LNCAP (cell line): ENCODE results near the gene RASGRP4.

ENCODE experiments used
- TF ChIP-seq, protein P1 (sequence below): fragments of 450-650 bp; IDR thresholded peaks from 2 replicates; pipeline ENCODE4 v1.5.1; 2017; ENCODE audit warnings: mild to moderate bottlenecking

RASGRP4 gene

DNA sequence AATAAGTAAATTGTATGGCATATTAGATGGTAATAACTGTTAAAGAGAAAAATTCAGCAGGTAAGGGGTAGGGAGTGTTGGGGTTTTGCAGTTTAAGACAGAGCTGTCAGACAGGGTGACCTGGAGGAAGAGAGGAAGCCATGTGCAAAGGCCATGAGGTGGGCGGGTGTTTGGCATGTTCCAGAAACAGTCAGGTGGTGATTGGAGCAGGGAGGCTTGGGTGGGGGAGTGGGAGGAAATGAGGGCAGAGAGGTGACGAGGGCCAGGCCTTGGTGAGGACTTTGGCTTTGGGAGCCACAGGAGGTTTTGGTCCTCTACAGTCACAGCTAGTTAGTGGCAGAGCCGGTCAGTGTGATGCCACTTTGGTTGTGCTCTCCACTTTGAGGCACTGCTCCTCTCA lies 27.6 kb upstream of the RASGRP4 start:
- TF ChIP-seq, protein P1, sequence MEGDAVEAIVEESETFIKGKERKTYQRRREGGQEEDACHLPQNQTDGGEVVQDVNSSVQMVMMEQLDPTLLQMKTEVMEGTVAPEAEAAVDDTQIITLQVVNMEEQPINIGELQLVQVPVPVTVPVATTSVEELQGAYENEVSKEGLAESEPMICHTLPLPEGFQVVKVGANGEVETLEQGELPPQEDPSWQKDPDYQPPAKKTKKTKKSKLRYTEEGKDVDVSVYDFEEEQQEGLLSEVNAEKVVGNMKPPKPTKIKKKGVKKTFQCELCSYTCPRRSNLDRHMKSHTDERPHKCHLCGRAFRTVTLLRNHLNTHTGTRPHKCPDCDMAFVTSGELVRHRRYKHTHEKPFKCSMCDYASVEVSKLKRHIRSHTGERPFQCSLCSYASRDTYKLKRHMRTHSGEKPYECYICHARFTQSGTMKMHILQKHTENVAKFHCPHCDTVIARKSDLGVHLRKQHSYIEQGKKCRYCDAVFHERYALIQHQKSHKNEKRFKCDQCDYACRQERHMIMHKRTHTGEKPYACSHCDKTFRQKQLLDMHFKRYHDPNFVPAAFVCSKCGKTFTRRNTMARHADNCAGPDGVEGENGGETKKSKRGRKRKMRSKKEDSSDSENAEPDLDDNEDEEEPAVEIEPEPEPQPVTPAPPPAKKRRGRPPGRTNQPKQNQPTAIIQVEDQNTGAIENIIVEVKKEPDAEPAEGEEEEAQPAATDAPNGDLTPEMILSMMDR: no peak

DNA sequence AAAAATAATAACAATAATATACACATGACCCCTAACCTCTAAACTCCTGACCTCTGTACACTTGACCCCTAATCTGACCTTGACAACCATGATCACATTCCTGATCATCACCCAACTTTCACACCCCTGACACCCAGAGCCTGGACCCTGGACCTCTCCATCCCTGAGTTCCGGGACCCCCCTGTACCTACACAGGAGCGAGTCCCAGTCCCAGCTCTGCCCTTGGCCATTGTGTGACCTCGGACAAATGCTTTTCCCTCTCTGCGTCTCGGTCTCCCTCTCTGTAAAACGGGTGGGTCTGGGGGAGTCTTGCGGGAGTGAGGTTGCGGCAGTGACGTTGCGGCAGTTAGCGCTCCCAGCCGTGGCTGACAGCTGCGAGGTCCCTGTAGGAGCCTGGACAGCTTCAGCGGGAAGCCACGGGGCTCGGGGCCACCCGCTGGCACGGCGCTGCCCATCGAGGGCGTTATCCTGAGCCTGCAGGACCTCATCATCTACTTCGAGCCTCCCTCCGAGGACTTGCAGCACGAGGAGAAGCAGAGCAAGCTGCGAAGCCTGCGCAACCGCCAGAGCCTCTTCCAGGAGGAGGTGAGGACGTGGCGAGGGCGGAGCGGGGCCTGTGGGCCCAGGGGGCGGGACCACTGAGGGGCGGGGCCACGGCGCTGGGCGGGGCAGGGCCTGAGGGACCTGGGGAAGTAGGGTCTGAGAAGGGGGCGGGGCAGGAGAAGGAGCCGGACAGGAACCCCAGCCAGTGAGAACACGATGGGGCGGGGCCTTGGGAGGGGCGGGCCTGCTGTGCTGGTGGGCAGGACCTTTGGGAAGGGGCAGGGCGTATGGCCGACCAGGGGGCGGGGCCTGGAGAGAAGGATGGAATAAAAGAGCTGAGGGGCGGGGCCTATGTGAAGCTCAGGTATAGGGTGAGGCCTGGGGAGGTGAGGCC lies 26.7 kb upstream of the RASGRP4 start:
- TF ChIP-seq, protein P1: no peak

DNA sequence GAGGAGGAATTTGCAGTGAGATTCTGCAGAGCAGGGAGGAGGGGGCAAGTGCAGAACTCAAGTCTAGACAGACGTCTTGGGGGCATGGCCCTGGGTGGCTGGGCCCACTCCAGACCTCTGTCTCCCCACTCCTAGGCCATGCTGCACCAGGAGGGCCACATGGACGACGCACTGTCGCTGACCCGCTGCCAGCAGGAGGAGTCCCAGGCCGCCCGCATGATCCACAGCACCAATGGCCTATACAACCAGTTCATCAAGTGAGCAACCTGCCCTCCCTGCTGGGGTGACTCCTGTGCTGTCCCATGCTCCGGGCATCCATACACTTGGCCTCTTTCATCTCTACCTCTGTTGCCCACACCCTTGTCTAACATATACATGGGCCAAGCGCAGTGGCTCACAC lies 25.6 kb upstream of the RASGRP4 start:
- TF ChIP-seq, protein P1: no peak

DNA sequence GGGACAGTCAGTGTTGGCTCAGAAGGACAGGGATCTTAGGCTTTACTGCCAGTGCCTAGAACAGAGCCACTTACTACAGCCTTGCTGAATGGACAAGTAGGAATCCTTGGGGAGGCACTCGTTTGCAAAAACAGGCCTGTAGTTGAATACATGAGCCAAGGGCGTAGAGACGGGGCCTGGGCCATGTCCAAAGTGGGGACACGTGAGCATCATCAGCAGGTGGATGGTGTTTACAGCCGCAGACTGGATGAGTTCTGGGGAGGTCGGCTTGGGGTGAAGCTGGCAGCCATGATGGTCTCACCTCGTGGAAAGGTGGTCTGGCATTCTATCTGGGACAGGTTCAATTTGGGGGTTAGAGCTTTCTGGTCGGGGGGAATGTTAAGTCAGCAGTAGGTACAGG lies 25.0 kb upstream of the RASGRP4 start:
- TF ChIP-seq, protein P1: no peak

DNA sequence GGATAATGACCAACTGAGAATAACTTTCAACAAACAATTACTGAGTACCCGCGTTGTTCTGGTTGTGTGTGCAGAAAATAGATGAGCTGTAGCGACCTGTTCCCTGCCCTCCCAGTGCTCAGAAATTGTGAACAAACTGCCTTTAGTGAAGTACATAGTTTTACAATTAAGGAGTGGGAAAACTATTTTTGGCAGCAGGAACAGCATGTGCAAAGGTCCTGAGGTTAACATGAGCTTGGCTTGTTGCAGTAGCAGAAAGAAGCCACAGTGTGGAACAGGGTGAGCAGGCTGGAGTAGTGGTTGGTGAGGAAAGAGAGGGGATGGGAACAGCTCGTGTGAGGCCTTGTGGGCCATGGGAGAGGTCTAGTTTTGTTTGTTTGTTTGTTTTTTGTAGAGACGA lies 23.5 kb upstream of the RASGRP4 start:
- TF ChIP-seq, protein P1: no peak

DNA sequence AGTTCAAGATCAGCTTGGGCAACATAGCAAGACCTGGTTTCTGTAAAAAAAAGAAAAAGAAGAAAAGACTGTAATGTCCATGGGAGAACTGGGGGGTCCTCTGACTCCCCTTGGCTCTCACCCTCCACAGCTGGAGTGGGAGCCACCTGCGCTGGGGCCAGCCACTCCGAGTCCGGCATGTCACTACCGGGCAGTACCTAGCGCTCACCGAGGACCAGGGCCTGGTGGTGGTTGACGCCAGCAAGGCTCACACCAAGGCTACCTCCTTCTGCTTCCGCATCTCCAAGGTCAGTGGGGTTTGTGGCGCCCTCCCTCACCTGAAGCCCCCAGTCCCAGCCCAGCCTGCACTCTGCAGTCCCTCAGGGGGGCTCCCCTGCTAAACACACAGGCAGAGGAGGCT lies 22.2 kb upstream of the RASGRP4 start:
- TF ChIP-seq, protein P1: no peak

DNA sequence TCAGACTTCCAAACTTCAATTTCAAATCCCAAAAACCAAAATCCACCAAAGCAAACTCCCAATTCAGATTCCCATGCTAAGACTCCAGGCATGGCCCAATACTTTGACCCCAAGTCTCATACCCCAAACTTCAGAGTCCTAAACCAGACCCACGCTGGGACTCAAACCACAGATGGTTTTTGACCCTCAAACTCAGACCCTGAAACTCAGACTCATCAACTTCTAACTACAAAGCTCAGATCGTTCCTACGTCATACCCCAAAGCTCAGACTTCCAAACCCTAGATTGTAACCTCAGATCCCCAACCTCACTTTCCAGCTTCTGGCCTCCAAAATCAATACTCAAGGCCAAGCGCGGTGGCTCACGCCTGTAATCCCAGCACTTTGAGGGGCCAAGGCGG lies 19.3 kb upstream of the RASGRP4 start:
- TF ChIP-seq, protein P1: no peak
